ENCODE data around the gene ACAD9.
"Not testable (repeated sequence)": the region's sequence is repeated elsewhere in the genome, so short reads cannot be mapped to it uniquely, and the experiment has no call there.

ACAD9 gene

GRCh38 chr3:128879125-128879969 is at the start of gene ACAD9:
ACAD9 (plus strand) TSS chr3:128879620; CDS start chr3:128879692, 72 bp downstream.
- peak; percentile 96 for DNase-seq

- not testable (repeated sequence) for DNase-seq
Measured at GRCh38 chr3:128829925-128830625, 49.3 kb upstream of the ACAD9 start.

DNA sequence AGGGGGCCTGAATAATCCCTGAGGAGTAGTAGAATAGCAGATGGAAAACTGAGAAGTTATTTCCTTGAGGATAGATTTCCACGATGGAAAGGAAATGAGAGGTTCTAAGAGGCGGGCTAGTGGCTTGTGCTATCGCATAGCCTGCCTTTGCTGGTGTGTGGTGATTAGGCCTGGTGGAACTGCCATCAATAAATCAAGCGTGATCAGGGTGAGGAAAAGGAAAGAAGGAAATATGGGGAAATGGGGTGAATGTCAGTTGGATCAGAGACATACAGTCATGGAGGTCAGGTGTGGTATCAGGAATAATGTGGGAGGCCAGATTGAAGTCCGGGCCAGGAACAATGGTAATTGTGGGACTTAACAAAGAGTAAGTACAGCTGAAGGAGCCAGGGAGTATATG is 48.7 kb upstream of the ACAD9 start:
- DNase-seq = not testable (repeated sequence)

GRCh38 chr3:128832979-128833378 is 46.4 kb upstream of the ACAD9 start:
- DNase-seq = not testable (repeated sequence)

DNA sequence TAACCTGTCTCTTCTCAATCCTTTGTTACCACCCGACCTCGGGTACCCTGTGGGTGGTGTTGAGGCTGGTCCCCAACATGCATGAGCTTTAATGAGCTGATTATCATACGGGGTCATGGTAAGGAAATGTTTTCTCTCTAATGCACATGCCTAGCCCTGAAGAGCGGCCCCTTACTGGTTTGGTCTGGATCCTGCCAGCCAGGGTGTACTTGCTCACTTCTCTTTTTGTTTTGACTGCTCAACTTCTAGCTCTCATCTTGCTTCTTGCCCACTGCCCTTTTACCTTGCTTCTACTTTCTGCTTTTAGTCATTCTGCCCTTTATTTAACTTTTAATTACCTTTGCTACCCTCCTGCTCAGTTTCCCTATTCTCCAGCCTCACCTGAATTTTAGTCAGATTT is 44.3 kb upstream of the ACAD9 start:
- DNase-seq = no peak

- no peak for DNase-seq
Measured at GRCh38 chr3:128841926-128842920, 37.2 kb upstream of the ACAD9 start.

DNA sequence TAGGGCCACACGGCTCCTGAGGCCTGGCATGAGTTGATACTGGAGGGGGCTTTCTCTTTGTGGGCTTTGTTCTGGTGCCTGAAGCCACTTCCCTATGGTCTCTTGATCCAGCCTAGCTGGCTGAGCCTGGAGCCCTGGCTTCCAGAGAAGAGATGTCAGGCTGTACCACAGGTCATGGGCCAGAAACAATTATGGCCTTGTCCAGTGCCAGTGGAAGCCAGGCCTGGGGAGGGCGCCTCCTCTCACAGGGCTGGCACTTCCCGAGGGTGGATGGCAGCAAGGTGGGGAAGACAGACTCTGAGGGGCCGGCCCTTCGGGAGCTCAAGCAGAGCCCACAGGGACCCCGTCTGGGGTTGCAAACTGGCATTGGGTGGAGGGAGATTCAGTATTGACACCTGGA is 34.9 kb upstream of the ACAD9 start:
- no peak for DNase-seq

GRCh38 chr3:128845119-128845777 is 34.2 kb upstream of the ACAD9 start:
- DNase-seq = no peak

- no peak for DNase-seq
Measured at GRCh38 chr3:128845778-128846485, 33.5 kb upstream of the ACAD9 start.

DNA sequence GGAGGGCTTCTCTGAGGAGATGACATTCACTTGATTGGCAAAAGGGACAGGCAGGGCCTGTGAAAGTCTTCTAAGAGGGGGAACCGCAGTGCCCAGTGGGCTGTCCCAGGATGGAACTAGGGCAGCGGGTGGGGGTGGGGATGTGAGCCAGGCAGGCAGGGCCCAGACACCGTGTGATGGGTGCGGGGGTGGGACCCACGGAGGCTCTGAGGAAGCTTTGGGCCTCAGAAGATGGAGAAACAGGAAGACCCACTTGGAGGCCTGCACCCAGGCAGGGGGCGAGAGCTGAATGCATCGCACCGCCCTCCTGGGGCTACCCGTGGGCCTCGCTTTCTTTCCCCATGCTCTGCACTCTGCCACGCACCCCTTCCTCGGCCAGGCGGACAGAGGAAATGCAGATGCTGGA is 32.9 kb upstream of the ACAD9 start:
- no peak for DNase-seq

DNA sequence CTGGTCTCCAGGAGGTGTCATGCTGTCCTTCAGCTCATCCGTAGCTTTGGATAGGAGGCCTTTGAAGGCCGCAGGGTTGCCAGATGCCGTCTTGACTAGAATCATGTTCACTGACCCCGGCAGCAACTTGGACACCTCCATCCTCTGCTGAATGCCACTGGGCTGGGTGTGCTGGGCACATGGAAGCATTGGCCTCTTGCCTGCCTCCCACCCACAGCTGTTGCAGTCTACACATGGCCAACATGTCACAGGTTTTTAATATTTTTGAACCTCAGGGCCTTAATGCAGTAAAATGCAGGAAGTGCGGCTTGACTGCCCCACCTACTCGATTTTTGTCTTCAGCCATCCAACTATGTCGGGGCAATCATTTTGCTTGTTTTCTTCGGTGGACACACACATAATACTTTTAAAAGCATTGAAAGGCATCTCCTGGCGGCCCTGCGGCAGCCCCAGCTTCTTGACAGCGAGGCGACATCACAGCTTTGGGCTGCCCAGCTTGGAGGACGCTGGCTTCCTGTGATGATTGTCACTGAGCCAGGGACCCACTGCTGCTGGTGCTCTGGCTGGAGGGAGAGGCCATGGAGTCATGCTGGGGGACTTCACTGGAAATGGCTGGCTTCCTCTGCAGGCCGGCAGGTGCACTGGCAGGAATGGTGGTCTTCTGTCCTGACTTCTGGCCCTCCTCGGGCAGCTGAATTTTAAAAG is 31.6 kb upstream of the ACAD9 start:
- no peak for DNase-seq

DNA sequence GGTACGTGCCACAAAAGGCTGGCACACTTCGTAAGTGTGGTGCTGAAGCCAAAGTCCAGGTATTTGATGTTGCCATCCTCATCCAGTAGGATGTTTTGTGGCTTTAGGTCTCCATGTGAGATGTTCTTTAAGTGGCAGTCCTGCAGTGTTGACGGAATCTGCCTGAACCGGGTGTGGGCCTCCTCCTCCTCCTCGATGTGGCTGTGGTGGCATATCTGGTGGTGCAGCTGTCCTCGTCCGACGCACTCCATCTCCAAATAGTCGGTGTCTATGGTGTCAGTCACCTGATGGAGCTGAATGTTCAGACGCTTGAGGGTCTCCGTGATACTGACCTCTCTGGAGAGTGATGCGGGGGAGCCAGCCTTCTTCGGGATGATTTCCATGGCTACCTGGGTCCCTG is 30.5 kb upstream of the ACAD9 start:
- no peak for DNase-seq

GRCh38 chr3:128849911-128850455 is 29.4 kb upstream of the ACAD9 start:
- no peak for DNase-seq

GRCh38 chr3:128850544-128850943 is 28.9 kb upstream of the ACAD9 start:
- no peak for DNase-seq

- DNase-seq = no peak
Measured at GRCh38 chr3:128851601-128852000, 27.8 kb upstream of the ACAD9 start.

- no peak for DNase-seq
Measured at GRCh38 chr3:128853826-128854225, 25.6 kb upstream of the ACAD9 start.

DNA sequence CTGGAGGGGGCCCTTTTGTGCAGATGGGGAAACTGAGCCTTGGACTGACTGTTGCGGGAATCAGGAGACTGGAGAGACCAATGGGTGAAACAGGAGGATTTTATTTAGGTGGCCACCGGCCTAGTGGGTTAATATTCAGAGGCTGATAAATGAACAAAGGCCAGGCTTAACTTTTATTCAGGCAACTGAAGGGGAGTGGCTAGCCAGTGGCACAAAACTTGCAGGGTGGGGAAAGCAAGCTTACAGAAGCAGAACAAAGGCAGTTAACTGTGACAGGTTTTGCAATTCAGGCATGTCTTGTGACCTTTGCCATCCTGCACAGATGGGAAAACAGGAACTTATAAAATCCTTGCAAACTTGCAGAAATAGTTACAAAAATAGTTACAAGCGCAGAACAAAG is 24.9 kb upstream of the ACAD9 start:
- no peak for DNase-seq

GRCh38 chr3:128855569-128855968 is 23.9 kb upstream of the ACAD9 start:
- DNase-seq = no peak

- DNase-seq = no peak
Measured at GRCh38 chr3:128858167-128858566, 21.3 kb upstream of the ACAD9 start.

DNA sequence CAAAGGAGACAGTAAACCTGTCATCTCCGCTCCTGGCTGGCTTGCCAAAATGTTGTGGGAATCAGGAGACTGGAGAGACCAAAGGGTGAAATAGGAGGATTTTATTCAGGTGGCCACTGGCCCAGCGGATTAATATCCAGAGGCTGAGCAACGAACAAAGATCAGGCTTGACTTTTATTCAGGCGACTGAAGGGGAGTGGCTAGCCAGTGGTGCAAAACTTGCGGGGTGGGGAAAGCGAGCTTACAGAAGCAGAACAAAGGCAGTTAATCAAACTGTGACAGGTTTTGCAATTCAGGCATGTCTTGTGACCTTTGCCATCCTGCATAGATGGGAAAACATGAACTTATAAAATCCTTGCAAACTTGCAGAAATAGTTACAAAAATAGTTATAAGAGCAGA is 19.8 kb upstream of the ACAD9 start:
- DNase-seq = no peak

- no peak for DNase-seq
Measured at GRCh38 chr3:128861491-128861890, 17.9 kb upstream of the ACAD9 start.
